ENCODE measurements around the gene TPM1. TPM values are rescaled to one million over a fixed set of nuclear protein-coding genes. Genes with fewer than 3 reads are reported as not detected.

TPM1 gene
- total RNA-seq, 2 donors from 2014 or later, result 927 to 1,440 TPM

GRCh38 chr15:63051156-63052066 is 8.9 kb downstream of the TPM1 start:
- Histone ChIP-seq H3K9me3 (no peaks in the 10 kb centered on the region), H3K36me3 (peaks cover 16% of the 10 kb centered on the region), H3K27me3 (replicated peaks; ENCODE audit: insufficient read depth) (no peaks in the 10 kb centered on the region), H3K27ac (peak overlapping the region; percentile 96 to 98), H3K4me3 (peak overlapping the region; percentile 83), H3K4me1 (ENCODE audit: control insufficient read depth in 1 of 2, low read depth in 2 of 2) (peaks cover 58 to 92% of the 10 kb centered on the region in 2 donors)
- ATAC-seq (ENCODE audit: insufficient number of reproducible peaks, low FRiP score, low read depth) (no peak), DNase-seq (ENCODE audit: low spot score) (no peak)
- no peak for TF ChIP-seq CTCF (IDR thresholded peaks at IDR 0.05)

DNA sequence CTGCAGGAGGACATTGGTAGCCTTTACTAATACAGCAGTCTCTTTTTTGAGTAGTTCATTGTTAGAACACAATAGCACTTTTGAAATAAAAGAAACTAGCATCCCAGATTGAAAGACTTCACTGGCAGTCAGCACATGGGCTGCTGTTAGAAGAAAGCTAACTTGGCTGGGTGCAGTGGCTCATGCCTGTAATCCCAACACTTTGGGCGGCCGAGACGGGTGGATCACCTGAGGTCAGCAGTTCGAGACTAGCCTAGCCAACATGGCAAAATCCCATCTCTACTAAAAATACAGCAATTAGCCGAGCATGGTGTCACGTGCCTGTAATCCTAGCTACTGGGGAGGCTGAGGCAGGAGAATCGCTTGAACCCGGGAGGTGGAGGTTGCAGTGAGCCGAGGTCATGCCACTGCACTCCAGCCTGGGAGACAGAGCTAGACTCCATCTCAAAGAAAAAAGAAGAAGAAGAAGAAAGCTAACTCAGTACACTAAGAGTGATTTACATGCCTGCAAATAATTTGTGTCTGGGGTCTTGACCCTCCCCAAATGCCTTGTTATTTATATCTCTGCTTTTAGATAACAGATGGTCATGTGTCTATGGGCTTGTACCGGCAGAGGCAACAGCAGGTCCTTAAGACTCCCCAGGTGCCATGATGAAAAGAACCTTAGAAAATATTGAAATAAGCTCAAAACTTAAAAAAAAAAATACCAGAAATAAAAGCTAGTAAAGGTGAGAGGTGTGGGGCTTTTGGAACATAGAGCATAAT is 9.7 kb downstream of the TPM1 start:
- H3K4me3 ChIP-seq, result peak overlapping the region; percentile 44
- no peak for DNase-seq (ENCODE audit: low spot score)
- no peak for ATAC-seq (ENCODE audit: insufficient number of reproducible peaks, low FRiP score, low read depth)
- H3K9me3 ChIP-seq, result no peaks in the 10 kb centered on the region
- H3K4me1 ChIP-seq (ENCODE audit: control insufficient read depth in 1 of 2, low read depth in 2 of 2), result peaks cover 54 to 92% of the 10 kb centered on the region in 2 donors
- no peak for TF ChIP-seq CTCF (IDR thresholded peaks at IDR 0.05)
- H3K27me3 ChIP-seq (replicated peaks; ENCODE audit: insufficient read depth), result no peaks in the 10 kb centered on the region
- peak overlapping the region; percentile 96 to 98 for H3K27ac ChIP-seq
- H3K36me3 ChIP-seq, result peaks cover 19% of the 10 kb centered on the region

DNA sequence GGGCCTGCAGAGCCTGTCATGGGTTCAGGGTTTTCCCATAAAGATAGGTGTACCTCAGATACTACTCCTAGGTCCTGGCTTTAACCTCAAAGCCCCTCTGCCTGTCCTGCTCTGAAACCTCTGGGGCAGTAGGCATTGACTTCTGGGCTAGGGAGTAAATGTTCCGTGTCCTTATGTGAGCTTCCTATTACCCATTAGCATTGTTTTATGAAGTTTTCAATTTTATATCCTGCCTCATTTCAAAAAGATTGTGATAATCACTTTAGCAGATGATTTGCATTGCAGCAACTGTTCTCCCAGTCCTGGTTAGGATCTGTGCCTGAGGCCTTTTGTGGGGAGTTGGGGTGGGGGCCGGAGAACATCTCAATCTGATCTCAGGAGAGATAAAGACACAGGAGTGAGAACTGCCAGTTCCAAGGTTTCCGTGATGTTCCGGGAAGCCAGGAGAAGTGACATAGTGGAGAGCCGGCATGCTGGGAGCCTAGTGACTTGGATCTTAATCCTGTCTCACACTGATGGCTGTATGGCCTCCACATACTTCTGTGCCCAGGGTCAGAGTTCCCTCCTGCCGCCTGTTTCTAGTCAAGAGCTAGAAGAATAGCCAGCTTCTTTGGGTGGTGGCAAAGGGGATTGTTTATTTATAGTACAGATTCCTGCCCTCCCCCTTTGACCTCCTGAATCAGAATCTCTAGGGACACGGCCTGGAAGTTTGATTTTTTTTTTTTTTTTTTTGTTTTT is 10.6 kb downstream of the TPM1 start:
- Histone ChIP-seq H3K9me3 (no peaks in the 10 kb centered on the region), H3K4me1 (ENCODE audit: control insufficient read depth in 1 of 2, low read depth in 2 of 2) (peaks cover 54 to 91% of the 10 kb centered on the region in 2 donors), H3K27ac (peak overlapping the region; percentile 96 to 98), H3K4me3 (peak overlapping the region; percentile 44), H3K27me3 (replicated peaks; ENCODE audit: insufficient read depth) (no peaks in the 10 kb centered on the region), H3K36me3 (peaks cover 28% of the 10 kb centered on the region)
- TF ChIP-seq CTCF (IDR thresholded peaks at IDR 0.05), result no peak
- peak; percentile 15 for ATAC-seq (ENCODE audit: insufficient number of reproducible peaks, low FRiP score, low read depth)
- DNase-seq (ENCODE audit: low spot score), result peak; percentile 26

DNA sequence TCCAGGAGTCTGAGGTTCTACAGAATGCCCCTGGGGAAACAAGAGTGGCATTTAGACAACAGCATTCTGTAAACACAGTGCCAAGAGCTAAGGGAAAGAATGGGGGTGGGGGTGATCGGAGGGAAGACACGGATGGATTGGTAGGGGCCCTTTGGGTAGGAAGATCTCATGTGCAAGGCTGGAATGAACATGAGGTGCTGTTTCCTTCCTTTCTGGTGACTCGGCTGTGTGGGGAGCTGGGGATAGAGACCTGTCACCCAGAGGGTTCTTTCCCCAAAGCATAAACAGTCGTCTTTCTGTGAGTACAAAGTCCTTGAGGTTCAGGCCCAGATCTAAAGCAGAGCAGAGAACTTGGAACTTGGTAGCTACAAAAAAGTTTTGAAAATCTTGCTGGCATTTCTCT is 11.7 kb downstream of the TPM1 start:
- TF ChIP-seq CTCF (IDR thresholded peaks at IDR 0.05), result no peak
- peaks cover 54 to 88% of the 10 kb centered on the region in 2 donors for H3K4me1 ChIP-seq (ENCODE audit: control insufficient read depth in 1 of 2, low read depth in 2 of 2)
- H3K4me3 ChIP-seq, result peak overlapping the region; percentile 35
- DNase-seq (ENCODE audit: low spot score) (no peak), ATAC-seq (ENCODE audit: insufficient number of reproducible peaks, low FRiP score, low read depth) (no peak)
- H3K27me3 ChIP-seq (replicated peaks; ENCODE audit: insufficient read depth), result no peaks in the 10 kb centered on the region
- no peaks in the 10 kb centered on the region for H3K9me3 ChIP-seq
- peak overlapping the region; percentile 96 to 98 for H3K27ac ChIP-seq
- peaks cover 35% of the 10 kb centered on the region for H3K36me3 ChIP-seq

Data from thoracic aorta (tissue), 2 donors.